Esophagus squamous epithelium (tissue), 4 donors: ENCODE measurements around the gene ERC2.

Experiments used
- POLR2A ChIP-seq, 4 donors: fragments of 450-650 bp; IDR thresholded peaks; one replicate each; pipeline ENCODE4 v1.6.1; 2017; ENCODE audit warnings: antibody characterized with exemption in 4 of 4, mild to moderate bottlenecking in 4 of 4, moderate library complexity in 3 of 4
- TF ChIP-seq, protein P1 (sequence below), 6 experiments: fragments of 450-650 bp in 4 of 6; fragments of 200-600 bp in 2 of 6; sonication (generic) in 2 of 6; IDR thresholded peaks; one replicate each; pipeline ENCODE4 v1.5.1; 2016 to 2019; ENCODE audit warnings: antibody characterized with exemption in 6 of 6, mild to moderate bottlenecking in 4 of 6, moderate library complexity in 4 of 6

DNA sequence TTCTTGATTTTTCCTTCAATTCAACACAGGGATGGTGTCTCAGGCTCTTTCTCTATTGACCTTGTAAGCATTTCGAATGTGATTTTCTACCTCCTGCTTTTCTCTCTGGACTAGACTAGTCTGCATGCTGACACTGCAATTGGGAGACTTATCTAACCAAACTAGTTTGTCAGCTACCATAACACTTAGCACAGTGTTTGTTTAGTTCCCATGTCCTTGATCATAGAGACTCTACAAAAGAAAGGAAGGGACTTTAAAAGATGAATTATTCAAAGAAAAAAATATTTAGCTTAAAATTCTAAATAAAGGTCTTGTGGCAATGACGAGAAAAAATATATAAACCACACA, 407.0 kb downstream of the ERC2 start:
- TF ChIP-seq, protein P1, sequence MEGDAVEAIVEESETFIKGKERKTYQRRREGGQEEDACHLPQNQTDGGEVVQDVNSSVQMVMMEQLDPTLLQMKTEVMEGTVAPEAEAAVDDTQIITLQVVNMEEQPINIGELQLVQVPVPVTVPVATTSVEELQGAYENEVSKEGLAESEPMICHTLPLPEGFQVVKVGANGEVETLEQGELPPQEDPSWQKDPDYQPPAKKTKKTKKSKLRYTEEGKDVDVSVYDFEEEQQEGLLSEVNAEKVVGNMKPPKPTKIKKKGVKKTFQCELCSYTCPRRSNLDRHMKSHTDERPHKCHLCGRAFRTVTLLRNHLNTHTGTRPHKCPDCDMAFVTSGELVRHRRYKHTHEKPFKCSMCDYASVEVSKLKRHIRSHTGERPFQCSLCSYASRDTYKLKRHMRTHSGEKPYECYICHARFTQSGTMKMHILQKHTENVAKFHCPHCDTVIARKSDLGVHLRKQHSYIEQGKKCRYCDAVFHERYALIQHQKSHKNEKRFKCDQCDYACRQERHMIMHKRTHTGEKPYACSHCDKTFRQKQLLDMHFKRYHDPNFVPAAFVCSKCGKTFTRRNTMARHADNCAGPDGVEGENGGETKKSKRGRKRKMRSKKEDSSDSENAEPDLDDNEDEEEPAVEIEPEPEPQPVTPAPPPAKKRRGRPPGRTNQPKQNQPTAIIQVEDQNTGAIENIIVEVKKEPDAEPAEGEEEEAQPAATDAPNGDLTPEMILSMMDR (IDR thresholded peaks at IDR 0.05) = no peak
- TF ChIP-seq POLR2A (IDR thresholded peaks at IDR 0.05) = no peak
